Fibroblast of pulmonary artery (primary cell): Measurements from ENCODE around the gene RPF1.

Source experiments
- DNase-seq: peaks from one replicate; pipeline ENCODE4 v3.0.0-alpha.2; 2010; ENCODE audit warnings: low read depth
- H3K4me3 ChIP-seq: replicated peaks from 2 replicates; pipeline ENCODE4 v1.5.1; 2011; ENCODE audit warnings: low read depth, mild to moderate bottlenecking, control low read depth, low read length, moderate library complexity
- TF ChIP-seq, protein P1 (sequence below): IDR thresholded peaks from 2 replicates; pipeline ENCODE4 v1.5.1; 2011; ENCODE audit warnings: mild to moderate bottlenecking, control low read depth, low read length, inconsistent platforms; ENCODE audit errors: missing control alignments

Gene RPF1

DNA sequence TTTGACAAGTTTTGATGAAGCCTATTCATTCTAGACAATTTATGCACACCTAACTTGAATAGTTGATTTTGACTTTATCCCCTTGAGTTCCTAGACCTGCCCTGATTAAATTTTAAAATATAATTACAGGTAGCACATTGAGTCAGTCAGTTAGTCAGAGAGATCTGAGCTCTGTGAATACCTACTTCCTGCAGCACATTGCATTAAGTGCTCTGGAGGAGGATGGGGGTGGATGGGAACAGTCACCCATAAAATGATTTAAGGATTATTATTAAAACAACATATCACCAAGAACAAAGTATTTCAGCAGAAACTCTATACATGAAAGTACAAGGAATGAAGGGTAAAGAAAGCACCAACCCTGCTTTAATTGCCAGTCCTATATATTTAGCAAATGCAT is 11.8 kb upstream of the RPF1 start:
- TF ChIP-seq, protein P1, sequence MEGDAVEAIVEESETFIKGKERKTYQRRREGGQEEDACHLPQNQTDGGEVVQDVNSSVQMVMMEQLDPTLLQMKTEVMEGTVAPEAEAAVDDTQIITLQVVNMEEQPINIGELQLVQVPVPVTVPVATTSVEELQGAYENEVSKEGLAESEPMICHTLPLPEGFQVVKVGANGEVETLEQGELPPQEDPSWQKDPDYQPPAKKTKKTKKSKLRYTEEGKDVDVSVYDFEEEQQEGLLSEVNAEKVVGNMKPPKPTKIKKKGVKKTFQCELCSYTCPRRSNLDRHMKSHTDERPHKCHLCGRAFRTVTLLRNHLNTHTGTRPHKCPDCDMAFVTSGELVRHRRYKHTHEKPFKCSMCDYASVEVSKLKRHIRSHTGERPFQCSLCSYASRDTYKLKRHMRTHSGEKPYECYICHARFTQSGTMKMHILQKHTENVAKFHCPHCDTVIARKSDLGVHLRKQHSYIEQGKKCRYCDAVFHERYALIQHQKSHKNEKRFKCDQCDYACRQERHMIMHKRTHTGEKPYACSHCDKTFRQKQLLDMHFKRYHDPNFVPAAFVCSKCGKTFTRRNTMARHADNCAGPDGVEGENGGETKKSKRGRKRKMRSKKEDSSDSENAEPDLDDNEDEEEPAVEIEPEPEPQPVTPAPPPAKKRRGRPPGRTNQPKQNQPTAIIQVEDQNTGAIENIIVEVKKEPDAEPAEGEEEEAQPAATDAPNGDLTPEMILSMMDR: no peak

DNA sequence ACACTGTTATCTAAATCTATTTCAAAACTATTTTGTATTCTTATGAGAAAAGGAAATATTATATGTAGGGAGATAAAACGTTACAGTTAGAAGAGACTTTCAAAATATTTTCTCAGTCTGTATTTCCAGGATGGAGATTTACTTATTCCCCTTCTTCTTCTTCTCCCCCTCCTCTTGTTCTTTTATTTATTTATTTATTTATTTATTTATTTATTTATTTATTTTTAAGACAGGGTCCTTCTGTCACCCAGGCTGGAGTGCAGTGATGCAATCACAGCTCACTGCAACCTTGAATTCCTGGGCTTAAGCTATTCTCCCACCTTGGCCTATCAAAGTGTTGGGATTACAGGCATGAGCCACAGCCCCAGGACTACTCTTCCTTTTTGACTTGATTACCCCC is 2.8 kb upstream of the RPF1 start:
- TF ChIP-seq, protein P1: no peak
- no peak for DNase-seq
- no peak overlapping the region for H3K4me3 ChIP-seq

More for the DNA sequence above, 11.8 kb upstream of the RPF1 start:
- no peak for DNase-seq
- no peak overlapping the region for H3K4me3 ChIP-seq

DNA sequence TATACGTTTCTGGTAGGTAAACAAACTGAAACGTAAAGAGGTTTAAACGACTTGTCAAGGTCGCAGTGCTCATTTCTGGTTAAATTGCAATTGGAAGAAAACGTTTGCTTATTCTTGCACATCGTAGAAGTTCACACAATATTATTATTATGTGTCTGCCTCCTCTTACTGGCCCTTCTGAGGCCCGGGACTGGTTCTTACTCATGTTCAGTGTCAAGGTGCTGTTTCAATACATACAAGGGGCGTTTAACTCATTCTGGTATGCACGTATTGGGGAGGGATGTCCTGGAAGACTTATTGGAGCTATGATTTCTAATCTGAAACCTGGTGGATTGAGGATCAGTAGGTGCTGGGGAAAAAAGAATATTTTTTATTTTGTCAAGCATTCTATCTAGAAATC is 932 bp downstream of the RPF1 start:
- TF ChIP-seq, protein P1: no peak
- no peak for DNase-seq
- H3K4me3 ChIP-seq: peak overlapping the region; percentile 80

DNA sequence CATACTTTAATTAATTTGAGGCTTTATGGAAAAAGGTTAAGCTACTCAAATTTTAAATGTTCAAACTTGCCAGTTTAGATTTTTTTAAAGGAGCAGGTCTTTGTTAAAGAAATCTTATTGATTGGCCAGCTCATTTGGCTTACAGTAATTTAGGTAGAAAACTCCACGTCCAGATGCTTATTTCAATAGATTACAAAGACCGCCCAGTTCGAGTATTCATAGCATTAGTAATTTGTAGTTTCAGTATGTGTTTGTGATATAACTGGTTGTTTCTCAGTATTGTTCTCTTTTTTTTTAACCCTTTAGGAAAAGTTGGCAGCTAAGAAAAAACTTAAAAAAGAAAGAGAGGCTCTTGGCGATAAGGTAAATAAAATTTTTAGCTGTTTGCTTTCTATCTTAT is 1.6 kb downstream of the RPF1 start:
- peak overlapping the region; percentile 80 for H3K4me3 ChIP-seq
- TF ChIP-seq, protein P1: no peak
- DNase-seq: no peak

DNA sequence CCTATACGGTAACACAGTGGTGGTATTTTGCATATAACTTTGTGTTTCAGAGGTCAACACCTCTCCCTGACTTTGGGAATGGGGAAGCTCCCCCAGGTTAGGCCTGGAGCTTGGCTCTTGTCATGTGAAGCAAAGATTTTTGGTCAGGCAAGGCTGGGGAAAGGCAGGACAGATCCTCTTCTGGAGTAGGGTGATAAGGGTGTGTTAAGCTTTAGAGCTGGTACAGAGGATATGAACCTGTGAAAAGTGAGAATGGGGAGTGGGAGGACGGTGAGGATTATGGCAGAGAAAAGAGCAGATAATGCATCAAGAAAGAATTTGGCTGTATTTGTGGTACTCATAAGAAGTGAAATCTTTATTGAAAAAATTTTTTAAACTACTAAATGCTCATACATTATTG is 2.3 kb downstream of the RPF1 start:
- TF ChIP-seq, protein P1: no peak
- no peak for DNase-seq
- H3K4me3 ChIP-seq: no peak overlapping the region

DNA sequence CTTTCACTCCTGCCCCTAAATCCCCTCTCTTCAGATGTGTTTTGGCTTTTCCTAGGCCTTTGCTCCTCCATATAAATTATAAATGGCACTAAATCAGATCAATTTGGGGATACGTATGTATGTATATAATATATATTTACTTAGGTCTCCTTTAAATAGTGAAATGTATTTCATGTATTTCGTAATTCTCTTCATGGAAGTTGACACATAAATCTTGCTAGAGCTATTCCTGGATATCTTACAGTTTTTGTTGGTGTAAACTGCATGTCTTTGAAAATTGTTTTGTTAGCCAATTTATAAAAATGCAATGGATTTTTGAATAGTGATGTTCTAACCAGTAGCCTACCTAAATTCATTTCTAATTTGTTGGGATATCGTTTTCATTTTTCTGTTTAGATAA is 9.0 kb downstream of the RPF1 start:
- TF ChIP-seq, protein P1: no peak

DNA sequence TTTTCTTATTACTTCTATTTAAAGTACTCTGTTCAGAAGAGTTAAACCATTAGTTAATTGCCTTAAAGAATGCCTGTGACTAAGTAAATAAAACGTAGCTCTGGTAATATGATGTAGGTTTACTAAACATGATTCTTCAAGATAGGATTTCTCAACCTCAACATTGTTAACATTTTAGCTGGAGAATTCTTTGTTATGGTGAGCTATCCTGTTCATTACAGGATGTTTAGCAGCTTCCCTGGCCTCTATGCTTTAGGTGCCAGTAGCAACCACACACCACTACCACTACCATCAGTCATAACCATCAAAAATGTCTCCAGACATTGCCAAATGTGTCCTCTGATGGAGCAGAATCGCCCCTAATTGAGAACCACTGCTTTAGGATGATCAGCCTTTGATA is 10.7 kb downstream of the RPF1 start:
- TF ChIP-seq, protein P1: no peak
- DNase-seq: no peak
- H3K4me3 ChIP-seq: no peak overlapping the region

More for the DNA sequence above, 9.0 kb downstream of the RPF1 start:
- DNase-seq: peak; percentile 11
- no peak overlapping the region for H3K4me3 ChIP-seq
